HT1080 (cell line): ENCODE measurements around the gene C19orf67. TPM values are rescaled to one million over a fixed set of nuclear protein-coding genes. Genes with fewer than 3 reads are reported as not detected.
A peak's percentile ranks its signal among the peaks of the same experiment; 100 is the strongest.

Experiments used
- DNase-seq: peaks from one replicate; pipeline ENCODE4 v3.0.0-alpha.2; 2015; ENCODE audit warnings: low read depth
- total RNA-seq: library from RNA; depleted of rRNA; stranded (reverse); fragments of >200 nt; shearing (Covaris generic); gene quantifications from 2 replicates; pipeline ENCODE4 v1.2.3, GENCODE V29; 2014

The C19orf67 gene
- total RNA-seq, 1 experiment from 2014 or later: 0.23 TPM

- DNase-seq: no peak
These were observed 25.1 kb upstream of the C19orf67 start for GRCh38 chr19:14110650-14111049.

- DNase-seq: peak; percentile 43
These were observed 22.2 kb upstream of the C19orf67 start for GRCh38 chr19:14107581-14108461.

- no peak for DNase-seq
These were observed 21.3 kb upstream of the C19orf67 start for GRCh38 chr19:14106840-14107239.

GRCh38 chr19:14105680-14106079, 20.1 kb upstream of the C19orf67 start:
- no peak for DNase-seq

GRCh38 chr19:14103310-14103709, 17.7 kb upstream of the C19orf67 start:
- DNase-seq: no peak

- no peak for DNase-seq
These were observed 17.2 kb upstream of the C19orf67 start for GRCh38 chr19:14102756-14103155.

- no peak for DNase-seq
These were observed 16.6 kb upstream of the C19orf67 start for GRCh38 chr19:14102102-14102696.

GRCh38 chr19:14101003-14101545, 15.5 kb upstream of the C19orf67 start:
- DNase-seq: no peak

GRCh38 chr19:14097532-14098151, 12.1 kb upstream of the C19orf67 start:
- DNase-seq: no peak

GRCh38 chr19:14096272-14096992, 10.8 kb upstream of the C19orf67 start:
- DNase-seq: no peak

- no peak for DNase-seq
These were observed 9.3 kb upstream of the C19orf67 start for GRCh38 chr19:14094854-14095253.

GRCh38 chr19:14093117-14093823, 7.7 kb upstream of the C19orf67 start:
- DNase-seq: no peak

GRCh38 chr19:14091813-14092462, 6.4 kb upstream of the C19orf67 start:
- no peak for DNase-seq

- DNase-seq: peak; percentile 63
These were observed 5.7 kb upstream of the C19orf67 start for GRCh38 chr19:14091081-14091812.

- no peak for DNase-seq
These were observed 5.0 kb upstream of the C19orf67 start, which contains the start of gene SAMD1 for GRCh38 chr19:14090509-14091080. Gene SAMD1, minus strand, starts transcription at chr19:14090751.

GRCh38 chr19:14089662-14090508, 4.3 kb upstream of the C19orf67 start:
- DNase-seq: peak; percentile 36

- DNase-seq: no peak
These were observed 3.8 kb upstream of the C19orf67 start for GRCh38 chr19:14089412-14089661.

- DNase-seq: no peak
These were observed 3.2 kb upstream of the C19orf67 start for GRCh38 chr19:14088634-14089411.
